Activated CD8-positive, alpha-beta T cell treated with anti-CD3 and anti-CD28 coated beads for 36 hours (primary cell): ENCODE measurements around the gene MOB3B. TPM values are rescaled to one million over a fixed set of nuclear protein-coding genes. Genes with fewer than 3 reads are reported as not detected.
A peak's percentile ranks its signal among the peaks of the same experiment; 100 is the strongest.

ENCODE experiments used
- ATAC-seq: fragments of 200-7000 bp; cut with Tn5 transposase; one replicate; pipeline ENCODE4 v1.10.0; 2021; ENCODE audit warnings: mild to moderate bottlenecking, moderate library complexity
- CTCF ChIA-PET: fragments of 350-600 bp; sonication (Branson Sonifier 250); formaldehyde crosslinking; loops from one replicate; lab custom pipeline; 2021; ENCODE audit warnings: antibody characterized with exemption; lab: Charles Lee
- POLR2A ChIA-PET: fragments of 350-600 bp; sonication (Branson Sonifier 250); formaldehyde crosslinking; loops from one replicate; lab custom pipeline; 2021; ENCODE audit warnings: antibody characterized with exemption; lab: Charles Lee
- DNase-seq: peaks from one replicate; pipeline ENCODE4 v3.0.0-alpha.2; 2020
- H3K27ac Mint-ChIP-seq: one replicate; pipeline ENCODE4 v1.8.0; 2021; ENCODE audit warnings: mild to moderate bottlenecking, mixed read lengths
- H3K27me3 Mint-ChIP-seq: one replicate; pipeline ENCODE4 v1.8.0; 2021; ENCODE audit warnings: mixed read lengths
- H3K36me3 Mint-ChIP-seq: one replicate; pipeline ENCODE4 v1.8.0; 2021; ENCODE audit warnings: low read depth, mixed read lengths
- H3K4me1 Mint-ChIP-seq: one replicate; pipeline ENCODE4 v1.8.0; 2021; ENCODE audit warnings: low read depth, mixed read lengths
- H3K4me3 Mint-ChIP-seq: one replicate; pipeline ENCODE4 v1.8.0; 2021; ENCODE audit warnings: mild to moderate bottlenecking, moderate library complexity, mixed read lengths
- H3K9me3 Mint-ChIP-seq: one replicate; pipeline ENCODE4 v1.8.0; 2021; ENCODE audit warnings: mixed read lengths
- intact Hi-C: fragments of 100-400 bp; cut with micrococcal nuclease; formaldehyde crosslinking; loops from one replicate; pipeline ENCODE4 v1.10.0; 2022
- total RNA-seq, 2 experiments: library from RNA; stranded (reverse); gene quantifications; one replicate each; pipeline ENCODE4 v1.2.3, GENCODE V29; 2021
- TF ChIP-seq, protein P1 (sequence below): fragments of 200-600 bp; IDR thresholded peaks from one replicate; pipeline ENCODE4 v1.8.0; 2022; ENCODE audit warnings: antibody characterized with exemption, mild to moderate bottlenecking

MOB3B gene
- total RNA-seq, 2 experiments from 2014 or later: 0.47 to 0.67 TPM

- Mint-ChIP-seq H3K4me3 (no peak overlapping the region), H3K9me3 (no peaks in the 10 kb centered on the region), H3K36me3 (no peaks in the 10 kb centered on the region), H3K4me1 (no peaks in the 10 kb centered on the region), H3K27me3 (peaks cover 3% of the 10 kb centered on the region), H3K27ac (no peak overlapping the region)
- DNase-seq: no peak
- ChIA-PET POLR2A (no interaction called here), CTCF (interaction anchor here (3.3 kb wide), 1 partner anchor 193 kb away, joined by 13 read pairs; the partner anchor contains the start of gene MOB3B)
- no peak for ATAC-seq
- TF ChIP-seq, protein P1, sequence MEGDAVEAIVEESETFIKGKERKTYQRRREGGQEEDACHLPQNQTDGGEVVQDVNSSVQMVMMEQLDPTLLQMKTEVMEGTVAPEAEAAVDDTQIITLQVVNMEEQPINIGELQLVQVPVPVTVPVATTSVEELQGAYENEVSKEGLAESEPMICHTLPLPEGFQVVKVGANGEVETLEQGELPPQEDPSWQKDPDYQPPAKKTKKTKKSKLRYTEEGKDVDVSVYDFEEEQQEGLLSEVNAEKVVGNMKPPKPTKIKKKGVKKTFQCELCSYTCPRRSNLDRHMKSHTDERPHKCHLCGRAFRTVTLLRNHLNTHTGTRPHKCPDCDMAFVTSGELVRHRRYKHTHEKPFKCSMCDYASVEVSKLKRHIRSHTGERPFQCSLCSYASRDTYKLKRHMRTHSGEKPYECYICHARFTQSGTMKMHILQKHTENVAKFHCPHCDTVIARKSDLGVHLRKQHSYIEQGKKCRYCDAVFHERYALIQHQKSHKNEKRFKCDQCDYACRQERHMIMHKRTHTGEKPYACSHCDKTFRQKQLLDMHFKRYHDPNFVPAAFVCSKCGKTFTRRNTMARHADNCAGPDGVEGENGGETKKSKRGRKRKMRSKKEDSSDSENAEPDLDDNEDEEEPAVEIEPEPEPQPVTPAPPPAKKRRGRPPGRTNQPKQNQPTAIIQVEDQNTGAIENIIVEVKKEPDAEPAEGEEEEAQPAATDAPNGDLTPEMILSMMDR: no peak
- intact Hi-C loops: no loop called here
Measured at GRCh38 chr9:27337236-27337635, 192.4 kb downstream of the MOB3B start.

DNA sequence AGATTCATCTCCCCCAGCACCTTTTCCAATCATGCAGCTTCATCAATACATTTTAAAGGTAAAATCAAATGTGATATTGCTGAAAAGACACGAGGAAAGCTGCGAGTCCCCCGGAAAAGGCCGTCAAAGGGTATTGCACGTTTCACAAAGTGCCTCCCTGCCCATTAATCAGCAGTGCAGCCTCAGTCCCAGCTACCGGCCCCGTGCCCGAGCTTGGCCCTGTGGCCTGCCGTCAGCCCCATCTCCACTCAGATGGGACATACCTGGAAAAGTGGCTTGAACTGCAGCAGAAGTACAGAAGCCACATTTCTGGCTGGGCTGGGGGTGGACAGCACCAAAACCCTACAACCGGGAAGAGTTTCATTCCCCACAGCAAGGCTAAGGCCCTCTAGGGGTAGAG is 192.8 kb downstream of the MOB3B start:
- H3K4me3 Mint-ChIP-seq: no peak overlapping the region
- TF ChIP-seq, protein P1: no peak
- H3K36me3 Mint-ChIP-seq: no peaks in the 10 kb centered on the region
- CTCF ChIA-PET: interaction anchor here (3.3 kb wide), 1 partner anchor 193 kb away, joined by 13 read pairs; the partner anchor contains the start of gene MOB3B
- no peak overlapping the region for H3K27ac Mint-ChIP-seq
- intact Hi-C loops: no loop called here
- DNase-seq (no peak), ATAC-seq (no peak)
- peaks cover 3% of the 10 kb centered on the region for H3K27me3 Mint-ChIP-seq
- no peaks in the 10 kb centered on the region for H3K9me3 Mint-ChIP-seq
- POLR2A ChIA-PET: no interaction called here
- no peaks in the 10 kb centered on the region for H3K4me1 Mint-ChIP-seq

DNA sequence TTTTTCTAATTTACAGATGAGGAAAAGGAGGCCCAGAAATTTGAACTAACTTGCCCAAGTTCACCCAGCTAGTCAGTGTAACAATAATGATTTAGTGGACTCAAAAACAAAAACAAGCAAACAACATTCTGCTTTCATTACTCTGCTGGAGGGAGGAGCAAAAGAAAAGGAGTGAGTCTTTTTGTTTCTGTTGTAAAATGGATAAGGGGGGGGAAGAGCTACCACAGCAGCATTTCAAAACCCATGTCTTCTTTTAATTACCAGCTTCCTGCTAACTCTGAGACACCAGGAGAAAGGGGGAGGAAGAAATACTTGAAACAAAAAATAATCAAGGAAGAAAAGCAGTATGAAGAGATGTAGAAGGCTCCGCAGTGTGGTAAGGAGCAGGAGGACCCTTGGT is 193.5 kb downstream of the MOB3B start:
- intact Hi-C loops: no loop called here
- DNase-seq (no peak), ATAC-seq (no peak)
- Mint-ChIP-seq H3K9me3 (no peaks in the 10 kb centered on the region), H3K27ac (no peak overlapping the region), H3K36me3 (no peaks in the 10 kb centered on the region), H3K27me3 (peaks cover 3% of the 10 kb centered on the region), H3K4me3 (no peak overlapping the region), H3K4me1 (no peaks in the 10 kb centered on the region)
- POLR2A ChIA-PET: no interaction called here
- TF ChIP-seq, protein P1: no peak
- CTCF ChIA-PET: interaction anchor here (3.3 kb wide), 1 partner anchor 194 kb away, joined by 13 read pairs; the partner anchor contains the start of gene MOB3B

GRCh38 chr9:27335075-27335474 is 194.5 kb downstream of the MOB3B start:
- no peak for DNase-seq
- ChIA-PET POLR2A (no interaction called here), CTCF (interaction anchor here (3.3 kb wide), 1 partner anchor 195 kb away, joined by 13 read pairs; the partner anchor contains the start of gene MOB3B)
- TF ChIP-seq, protein P1: no peak
- Mint-ChIP-seq H3K4me1 (no peaks in the 10 kb centered on the region), H3K9me3 (no peaks in the 10 kb centered on the region), H3K27me3 (peaks cover 3% of the 10 kb centered on the region), H3K4me3 (no peak overlapping the region), H3K36me3 (no peaks in the 10 kb centered on the region), H3K27ac (no peak overlapping the region)
- no peak for ATAC-seq
- intact Hi-C loops: no loop called here

DNA sequence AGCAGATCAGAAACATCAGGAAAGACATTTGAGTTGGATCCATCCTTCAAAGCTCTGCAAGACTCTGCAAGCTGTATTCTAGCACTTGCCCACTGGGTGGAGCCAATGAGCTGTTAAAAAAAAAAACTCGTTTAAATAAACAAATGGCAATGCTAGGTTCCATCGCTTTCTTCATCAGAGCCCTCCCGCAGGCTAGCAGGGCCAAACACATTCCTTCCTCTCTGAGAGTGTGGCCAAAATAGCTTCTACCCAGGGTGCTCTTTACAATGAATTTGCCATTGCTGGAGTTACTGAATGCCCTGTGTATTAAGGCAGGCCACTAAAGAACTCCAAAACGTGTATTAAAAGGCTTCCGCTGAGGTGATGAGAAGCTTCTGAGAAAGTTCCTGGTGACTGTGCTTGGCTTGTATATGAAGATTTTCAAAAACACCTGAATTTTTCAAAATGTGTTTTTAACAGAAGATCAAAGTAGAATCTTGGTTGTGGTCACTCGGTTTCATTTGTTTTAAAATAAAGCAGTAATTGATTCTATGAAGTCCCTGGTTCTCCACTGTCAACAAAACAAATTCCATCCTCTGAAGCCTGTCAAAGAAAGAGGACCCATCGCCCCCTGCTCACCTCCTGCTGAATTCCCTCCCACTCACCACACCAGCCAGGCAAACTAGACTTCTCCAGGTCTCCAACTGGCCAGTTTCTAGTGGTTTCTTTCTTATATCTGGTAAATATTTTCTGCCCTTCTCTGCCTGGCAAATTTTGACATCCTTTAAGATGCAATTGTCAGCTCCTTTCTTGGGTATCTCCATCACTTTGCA is 196.2 kb downstream of the MOB3B start:
- Mint-ChIP-seq H3K9me3 (no peaks in the 10 kb centered on the region), H3K36me3 (no peaks in the 10 kb centered on the region), H3K27me3 (peaks cover 3% of the 10 kb centered on the region), H3K4me1 (no peaks in the 10 kb centered on the region), H3K4me3 (no peak overlapping the region), H3K27ac (no peak overlapping the region)
- DNase-seq: peak; percentile 54
- CTCF ChIA-PET: interaction anchor here (0.6 to 3.7 kb wide), 22 partner anchors 8 to 553 kb away, joined by 3 to 65 read pairs (median 4); partner anchors contain the start of gene MOB3B
- TF ChIP-seq, protein P1: peak; percentile 90
- POLR2A ChIA-PET: no interaction called here
- intact Hi-C loops: loop anchor here (1.0 to 5.0 kb wide), 2 partner anchors 196 to 214 kb away; partner anchors contain the start of gene MOB3B
- peak; percentile 79 for ATAC-seq
